NCI-H526 treated with DMSO at 0.1 percent for 48 hours (cell line): ENCODE data around the gene NAGPA.
"Not testable (repeated sequence)": the region's sequence is repeated elsewhere in the genome, so short reads cannot be mapped to it uniquely, and the experiment has no call there.

ENCODE experiments used
- DNase-seq: peaks from one replicate; lab custom pipeline; 2025; lab: John Stamatoyannopoulos, UW

Gene NAGPA

DNA sequence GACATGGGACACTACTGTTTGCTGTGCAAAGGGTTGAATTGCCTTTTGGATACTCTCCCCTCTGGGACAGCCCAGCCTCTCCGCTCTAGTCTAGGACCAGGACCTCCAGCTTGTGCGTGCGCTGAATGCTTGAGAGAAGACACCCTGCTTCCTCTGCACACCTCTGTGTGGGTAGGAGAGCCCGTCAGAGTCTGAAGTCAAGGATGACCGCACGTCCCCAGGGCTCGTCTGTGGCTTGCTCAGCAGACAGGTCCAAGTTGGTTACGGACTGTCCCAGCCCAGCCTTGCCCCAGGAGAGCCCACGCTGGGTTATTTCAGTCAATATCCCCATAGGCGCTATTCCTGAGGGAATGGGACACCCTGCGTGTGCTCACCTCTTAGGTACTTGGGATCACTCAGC lies 28.3 kb upstream of the NAGPA start:
- DNase-seq: no peak

DNA sequence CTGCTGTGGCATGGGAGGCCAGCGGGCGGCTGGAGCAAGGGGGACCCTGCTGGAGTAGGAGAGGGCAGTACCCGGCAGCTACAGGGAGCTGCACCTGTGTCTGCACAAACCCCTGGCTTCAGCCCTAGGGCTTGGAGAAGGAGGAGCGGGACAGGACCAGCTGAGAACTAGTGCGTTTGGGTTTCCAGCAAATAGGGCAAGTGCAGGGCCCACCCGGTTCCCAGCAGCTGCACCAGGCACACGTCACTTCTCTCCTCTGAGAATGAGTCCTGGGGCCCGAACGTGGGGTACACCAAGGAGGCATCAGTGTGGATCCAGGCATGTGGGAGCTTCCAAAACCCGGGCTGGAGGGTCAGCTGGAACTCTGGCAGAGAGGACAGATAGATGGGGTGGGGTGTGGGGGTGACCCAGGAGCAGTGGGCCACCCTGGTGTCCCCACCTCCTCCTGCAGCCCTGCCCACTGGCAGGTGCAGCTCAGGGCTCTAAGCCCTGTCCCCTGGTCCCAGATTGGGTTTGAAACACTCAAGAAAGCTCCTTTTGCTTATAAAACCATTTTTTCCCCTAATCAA lies 26.4 kb upstream of the NAGPA start:
- DNase-seq: no peak

DNA sequence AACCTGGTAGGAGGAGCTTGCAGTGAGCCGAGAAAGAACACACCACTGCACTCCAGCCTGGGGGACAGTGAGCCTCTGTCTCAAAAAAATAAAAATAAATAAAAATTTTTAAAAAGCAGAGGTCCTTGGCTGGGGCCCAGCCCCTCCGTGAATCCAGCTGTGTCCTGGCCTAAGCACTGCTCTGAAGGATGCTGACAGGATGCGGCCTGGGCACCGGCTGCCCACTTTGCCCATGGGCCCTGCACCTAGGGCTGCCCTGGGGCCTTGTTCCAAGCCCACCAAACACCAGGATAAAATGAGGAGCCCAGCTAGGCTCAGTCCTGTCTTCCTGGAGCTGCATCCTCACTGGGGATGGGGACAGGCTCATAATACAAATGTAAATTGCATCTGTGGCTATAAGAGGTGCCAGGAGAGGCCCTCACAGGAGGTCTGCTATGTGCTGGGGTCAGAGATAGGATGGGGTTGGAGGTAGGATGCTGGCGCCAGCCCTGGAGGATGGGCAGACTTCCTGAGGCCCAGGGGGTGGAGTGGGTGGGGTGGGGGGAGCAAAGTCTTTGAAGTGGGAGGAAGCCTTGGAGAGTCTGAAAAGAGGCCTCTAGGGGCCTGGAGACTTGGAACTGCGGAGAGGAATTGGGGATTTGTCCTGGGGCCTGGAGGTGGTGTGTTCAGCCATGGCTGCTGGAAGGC lies 25.8 kb upstream of the NAGPA start:
- DNase-seq: no peak

DNA sequence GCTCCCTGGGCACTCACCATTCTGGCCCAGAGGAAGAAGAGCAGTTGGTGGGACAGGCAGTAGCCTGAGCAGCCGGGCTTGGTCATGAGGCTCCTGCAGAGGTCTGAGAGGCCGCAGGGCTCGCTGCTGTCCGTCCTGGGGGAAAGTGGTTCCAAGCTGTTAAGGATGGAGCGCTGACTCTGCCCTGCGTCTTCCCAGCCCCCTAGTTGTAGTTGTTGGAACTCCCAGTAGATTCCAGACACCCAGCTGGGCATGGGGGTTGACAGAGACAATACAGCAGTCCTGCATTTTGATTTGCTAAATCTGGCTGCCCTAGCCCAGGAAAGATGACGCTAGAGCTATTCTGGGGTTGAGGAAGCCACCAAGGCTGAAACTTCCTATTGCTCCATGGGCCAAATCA lies 24.7 kb upstream of the NAGPA start:
- no peak for DNase-seq

DNA sequence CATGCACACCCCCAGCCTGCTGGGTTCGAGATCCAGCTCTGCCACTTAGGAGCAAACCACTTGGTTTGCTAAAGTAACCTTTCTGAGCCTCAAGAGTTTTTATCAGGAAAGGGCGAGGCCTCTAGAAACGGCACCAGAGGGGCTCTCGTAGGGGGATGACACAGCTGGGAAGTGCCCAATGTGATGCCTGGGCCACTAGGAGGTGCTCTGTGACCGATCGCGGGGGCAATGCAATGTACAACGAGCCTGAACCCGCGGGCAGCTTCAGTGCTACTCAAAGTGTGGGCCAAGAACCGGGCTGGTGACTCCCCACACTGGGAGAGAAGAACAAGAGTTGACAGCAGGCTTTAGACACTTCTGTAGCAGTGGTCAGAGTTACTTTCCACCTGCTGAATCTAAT lies 22.6 kb upstream of the NAGPA start:
- peak; percentile 1 for DNase-seq

DNA sequence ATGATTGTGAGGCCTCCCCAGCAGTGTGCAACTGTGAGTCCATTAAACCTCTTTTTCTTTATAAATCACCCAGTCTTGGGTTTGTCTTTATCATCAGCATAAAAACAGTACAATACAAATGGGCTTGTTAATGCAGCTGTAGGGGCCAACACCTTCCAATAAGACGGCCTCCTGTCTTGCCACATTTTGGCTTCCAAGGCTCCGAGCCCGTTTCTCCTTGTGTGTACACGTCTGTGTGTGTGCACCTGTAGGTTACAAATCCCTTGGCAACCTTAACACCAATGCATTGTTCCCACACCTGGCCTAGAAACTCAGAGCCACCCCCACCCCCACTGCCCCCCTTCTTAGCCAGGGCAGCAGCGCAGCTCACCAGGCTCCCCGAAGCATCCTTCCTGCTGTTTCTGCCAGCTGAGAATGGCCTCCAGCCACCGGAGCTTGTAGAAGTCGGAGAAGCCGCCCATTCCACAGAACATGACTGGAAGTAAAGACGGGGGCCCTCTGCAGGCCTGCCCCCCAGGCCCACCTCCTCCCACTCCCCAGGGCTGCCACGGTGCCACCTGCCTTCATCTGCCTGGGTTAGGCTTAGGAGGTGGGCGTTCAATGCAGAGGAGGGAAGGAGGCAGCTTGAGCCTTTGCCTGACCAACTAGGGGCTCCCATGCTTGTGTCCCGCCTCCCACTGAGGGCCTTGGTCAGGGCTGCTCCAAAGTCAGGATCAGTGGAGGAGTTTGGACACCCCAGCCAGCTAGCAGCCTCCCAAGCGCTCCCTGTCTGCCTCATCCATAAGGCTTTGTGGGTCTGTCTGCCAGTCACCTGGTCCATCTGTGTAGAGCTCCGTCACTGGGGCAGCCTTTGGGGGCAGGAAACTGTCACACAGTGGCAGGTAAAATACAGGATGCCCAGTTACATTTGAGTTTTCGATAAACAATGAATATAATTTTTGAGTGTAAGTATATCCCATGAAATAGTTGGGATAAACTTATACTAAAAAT lies 21.4 kb upstream of the NAGPA start:
- DNase-seq: no peak

DNA sequence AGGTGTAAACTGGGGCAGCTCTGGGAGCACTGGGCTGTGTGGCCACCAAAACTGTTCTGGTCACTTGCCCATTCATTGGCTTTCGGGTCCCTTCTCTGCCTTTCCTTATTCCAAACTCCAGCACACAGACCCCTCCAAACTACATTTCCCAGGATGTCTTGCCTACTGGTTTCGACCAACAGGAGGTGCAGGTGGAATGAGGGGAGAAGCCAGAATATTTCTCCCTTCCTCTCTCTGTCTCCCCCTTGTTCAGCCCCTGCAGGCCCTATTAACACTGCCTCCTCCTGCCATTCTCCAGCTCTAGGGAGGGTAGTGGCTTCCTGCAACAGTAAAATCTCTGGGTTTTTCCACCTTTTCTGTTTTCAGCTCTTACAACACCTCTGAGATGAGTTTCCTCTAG lies 13.2 kb upstream of the NAGPA start:
- no peak for DNase-seq

DNA sequence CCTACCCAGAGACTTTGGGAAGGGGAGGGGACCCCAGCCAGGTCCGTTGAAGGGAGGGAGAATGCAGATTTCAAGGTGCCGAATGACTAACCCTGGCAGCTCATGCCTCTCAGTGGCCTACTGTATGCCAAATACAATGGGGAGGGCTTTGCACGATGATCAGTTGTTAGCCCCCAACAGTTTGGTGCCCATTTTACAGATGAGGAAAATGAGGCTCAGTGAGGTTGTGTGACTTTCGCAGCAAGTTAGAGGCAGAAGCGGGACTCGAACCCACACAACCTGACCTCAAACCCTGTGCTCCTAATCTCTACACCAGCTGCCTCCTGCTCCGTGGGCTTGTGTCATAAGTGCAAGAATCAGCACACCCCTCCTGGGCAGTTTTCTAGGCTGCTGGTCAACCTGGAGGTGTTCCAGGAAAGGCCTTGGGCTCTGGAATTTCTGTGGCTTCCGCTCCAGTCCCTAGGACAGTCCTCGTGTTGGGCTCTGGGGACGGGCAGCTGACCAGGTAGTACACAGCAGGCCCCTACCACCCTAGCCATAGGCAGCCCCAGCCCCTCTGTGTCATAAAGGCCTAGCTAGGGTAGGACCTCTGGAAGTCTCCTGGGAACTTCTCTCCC lies 11.9 kb upstream of the NAGPA start:
- no peak for DNase-seq

DNA sequence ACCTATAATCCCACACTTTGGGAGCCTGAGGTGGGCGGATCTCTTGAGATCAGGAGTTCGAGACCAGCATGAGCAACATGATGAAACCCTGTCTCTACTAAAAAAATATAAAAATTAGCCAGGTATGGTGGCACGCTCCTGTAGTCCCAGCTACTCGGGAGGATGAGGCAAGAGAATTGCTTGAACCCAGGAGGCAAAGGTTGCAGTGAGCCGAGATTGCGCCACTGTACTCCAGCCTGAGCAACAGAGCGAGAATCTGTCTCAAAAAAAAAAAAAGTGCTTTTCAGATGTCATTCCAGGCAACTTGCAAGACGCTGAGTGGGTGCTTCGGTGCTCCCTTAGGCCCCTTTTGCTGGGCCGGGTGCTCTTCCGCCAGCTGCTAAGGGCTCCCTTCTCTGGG lies 10.8 kb upstream of the NAGPA start:
- DNase-seq: not testable (repeated sequence)

DNA sequence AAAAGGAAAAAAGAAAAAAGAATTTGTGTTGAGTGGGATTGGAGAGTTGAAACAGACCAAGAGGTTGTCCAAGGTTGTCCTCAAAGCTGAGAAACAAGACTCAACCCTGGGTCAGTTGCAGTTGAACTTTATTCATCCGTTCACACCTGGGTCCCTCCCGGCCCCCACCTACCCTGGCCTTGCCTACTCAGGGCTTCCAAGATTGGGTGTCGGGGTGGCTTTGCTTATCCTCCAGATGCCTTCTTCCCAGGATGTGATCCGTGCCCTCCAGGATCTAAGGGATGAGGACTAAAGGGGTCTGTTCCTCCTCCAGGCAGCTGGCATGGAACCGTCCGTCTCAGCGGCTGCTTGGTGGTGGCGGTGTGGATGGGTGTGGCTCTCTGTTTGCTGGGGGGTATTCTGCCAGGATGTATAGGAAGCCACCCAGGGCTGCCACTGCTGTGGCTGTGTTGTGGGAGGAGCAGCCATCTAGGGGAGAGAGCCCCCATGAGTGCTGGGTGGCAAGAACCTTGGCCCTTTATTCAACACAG lies 10.3 kb upstream of the NAGPA start:
- no peak for DNase-seq

DNA sequence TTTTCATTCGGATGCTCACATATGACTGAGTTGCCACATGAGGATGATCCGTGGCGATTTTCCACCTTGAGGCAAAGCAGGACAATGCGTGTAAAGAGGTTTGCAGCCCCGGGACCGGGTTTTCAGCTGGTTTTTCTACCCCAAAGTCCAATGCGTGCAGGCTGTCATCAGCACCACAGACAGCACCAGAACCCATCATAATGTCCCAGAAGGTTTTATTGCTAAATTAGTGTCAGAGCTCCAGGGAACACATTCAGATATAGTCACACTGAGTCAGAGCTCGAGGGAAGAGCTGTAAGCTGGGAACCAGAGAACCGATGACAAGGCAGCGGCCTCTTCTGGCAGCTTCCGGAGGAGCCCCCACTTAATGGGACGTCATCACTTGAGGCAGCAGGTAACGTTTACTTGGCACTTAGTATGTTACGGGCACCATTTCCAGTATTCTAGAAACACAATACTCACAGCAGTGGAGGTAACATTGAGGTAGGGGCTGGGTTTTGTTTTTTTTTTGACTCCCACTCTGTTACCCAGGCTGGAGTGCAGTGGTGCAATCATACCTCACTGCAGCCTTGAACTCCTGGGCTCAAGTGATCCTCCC lies 8.9 kb upstream of the NAGPA start:
- DNase-seq: no peak

DNA sequence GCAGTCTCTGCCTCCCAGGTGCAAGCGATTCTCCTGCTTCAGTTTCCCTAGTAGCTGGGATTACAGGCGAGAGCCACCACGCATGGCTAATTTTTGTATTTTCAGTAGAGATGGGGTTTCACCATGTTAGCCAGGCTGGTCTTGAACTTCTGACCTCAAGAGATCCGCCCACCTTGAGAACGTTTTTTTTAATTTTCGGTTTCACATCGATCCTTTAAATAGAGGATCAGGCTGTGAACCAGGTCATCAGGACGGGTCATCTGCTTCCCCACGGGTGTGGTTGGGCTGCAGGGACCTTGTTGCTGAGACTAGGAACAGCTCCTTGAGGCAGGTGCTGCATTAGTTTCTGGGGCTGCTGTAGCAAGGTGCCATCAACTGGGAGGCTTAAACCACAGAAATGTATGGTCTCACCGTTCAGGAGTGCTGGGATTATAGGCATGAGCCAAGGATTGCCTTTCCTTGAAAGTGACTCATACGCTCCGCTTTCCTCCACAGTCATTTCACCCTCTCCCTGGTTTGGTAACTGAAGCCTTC lies 7.9 kb upstream of the NAGPA start:
- DNase-seq: no peak

DNA sequence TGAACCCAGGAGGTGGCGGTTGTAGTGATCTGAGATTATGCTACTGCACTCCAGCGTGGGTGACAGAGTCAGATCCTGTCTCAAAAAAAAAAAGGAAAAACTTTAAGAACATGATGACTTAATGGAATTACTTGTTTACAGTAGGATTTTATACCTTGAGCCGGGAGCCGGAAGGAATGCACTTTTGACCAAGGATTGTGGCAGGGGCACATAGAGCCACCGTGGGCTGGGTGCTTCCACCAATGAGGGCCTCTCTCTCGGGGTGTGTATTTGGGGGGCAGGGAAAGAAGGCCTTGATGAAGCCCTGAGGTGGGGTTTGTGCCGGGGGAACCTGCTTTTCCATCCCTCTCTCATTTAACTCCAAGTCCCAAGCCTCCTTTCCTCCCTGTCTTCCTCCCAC lies 6.7 kb upstream of the NAGPA start:
- no peak for DNase-seq

DNA sequence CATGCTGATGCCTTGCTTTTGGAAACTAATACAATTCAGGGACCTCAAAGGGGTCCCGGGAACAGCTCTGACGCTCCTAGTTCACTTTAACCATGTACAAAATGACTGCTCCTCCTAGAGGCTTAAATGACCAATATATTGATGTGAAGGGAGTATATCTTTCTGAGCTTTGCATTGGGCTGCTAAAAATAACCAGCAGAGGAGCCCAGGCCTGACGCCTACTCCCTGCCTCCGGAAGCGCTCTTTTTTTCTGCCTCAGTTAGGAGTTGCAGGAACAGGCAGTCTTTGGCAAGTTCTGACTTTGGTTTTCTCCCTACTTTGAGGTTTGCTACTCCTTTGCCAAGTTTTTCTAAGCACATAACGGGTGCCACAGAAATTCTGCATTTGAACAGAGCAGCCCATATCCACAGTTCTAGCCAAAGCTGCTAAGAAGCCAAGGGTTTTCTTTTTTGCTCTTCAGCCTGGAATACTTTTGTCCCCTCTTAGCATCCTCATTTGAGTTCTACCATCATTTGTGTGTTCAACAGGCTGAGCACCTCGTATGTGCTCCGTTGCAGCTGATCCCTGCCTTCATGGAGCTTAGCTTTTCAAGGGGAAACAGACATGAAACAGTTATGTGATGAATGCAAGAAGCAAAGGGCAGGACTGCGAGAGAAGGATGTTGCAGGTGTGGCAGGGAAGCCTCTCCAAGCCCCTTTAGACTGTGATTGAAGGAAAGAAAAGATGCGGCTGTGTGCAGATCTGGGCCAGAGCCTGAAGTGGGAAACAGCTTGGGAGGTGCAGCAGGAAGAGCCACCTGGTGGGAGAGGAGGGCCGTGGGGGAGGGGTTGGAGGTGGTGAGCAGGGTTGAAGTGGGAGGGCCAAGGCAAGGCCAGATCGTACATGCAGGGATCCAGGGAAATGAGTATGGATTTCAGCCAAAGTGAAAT lies 2.8 kb upstream of the NAGPA start:
- DNase-seq: no peak

DNA sequence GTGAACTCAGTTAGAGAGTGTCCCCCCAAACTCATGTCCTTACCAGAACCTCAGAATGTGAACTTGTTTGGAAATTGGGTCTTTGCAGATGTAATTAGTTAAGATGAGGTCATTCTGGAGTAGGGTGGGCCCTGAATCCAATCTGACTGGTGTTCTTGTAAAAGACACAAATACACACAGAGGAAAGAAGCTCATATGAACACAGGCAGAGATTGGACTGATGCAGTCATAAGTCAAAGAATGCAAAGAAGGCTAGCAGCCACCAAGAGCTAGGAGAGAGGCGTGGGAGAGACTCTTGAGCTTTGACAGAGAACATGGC lies 2.1 kb upstream of the NAGPA start:
- DNase-seq: no peak

DNA sequence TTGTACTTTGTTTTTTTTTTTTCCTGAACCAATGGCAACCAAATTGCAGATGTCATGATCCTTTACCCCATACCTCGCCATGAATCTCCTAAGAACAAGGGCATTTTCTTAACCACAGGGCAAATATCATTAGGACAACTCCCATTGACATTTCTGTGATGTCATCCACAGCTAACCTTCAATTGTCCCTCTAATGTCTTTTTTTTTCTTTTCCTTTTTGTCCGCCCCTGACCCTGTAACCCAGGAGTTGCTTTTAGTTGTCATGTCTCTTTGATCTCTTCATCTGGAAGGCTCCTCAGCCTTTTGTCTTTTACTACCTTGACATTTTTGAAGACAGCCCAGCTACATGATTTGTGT lies 410 bp upstream of the NAGPA start:
- no peak for DNase-seq

DNA sequence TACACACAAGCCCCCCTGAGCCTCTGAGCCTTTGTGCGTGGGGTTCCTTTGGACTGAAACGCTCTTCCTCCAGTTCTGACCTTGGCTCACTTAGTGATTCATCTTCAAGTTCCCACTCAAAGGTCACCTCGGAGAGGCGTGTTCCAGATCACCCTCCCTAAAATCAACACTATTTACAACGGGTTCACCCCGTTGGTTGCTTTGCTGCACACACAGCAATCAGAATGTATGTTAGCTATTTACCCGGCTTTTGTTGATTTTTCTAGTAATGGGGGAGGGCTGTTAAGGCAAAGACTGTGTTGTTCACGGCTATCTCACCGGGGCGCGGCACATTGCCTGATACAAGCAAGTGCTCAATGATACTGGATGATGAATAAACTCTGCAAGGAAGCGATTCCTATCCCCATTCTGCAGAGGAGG lies 977 bp downstream of the NAGPA start:
- no peak for DNase-seq

DNA sequence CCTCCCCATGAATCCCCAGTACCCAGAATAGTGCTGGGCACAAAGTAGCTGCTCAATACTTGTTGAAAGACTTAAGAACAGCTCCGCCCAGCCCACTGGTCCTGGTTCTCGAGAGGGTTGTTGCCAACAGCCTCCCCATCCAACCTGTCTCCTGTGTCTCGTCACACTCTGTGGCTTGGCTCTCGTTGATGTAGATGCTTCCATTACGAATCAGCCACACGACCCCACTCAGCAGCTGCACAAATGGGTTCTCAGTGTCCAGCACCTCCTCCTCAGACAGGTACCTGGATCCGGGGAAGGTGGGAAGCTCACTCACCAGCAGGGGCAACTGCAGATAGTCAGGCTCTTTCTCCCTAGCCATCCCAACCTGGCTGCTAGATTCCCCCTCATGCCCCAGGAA lies 2.1 kb downstream of the NAGPA start:
- no peak for DNase-seq

DNA sequence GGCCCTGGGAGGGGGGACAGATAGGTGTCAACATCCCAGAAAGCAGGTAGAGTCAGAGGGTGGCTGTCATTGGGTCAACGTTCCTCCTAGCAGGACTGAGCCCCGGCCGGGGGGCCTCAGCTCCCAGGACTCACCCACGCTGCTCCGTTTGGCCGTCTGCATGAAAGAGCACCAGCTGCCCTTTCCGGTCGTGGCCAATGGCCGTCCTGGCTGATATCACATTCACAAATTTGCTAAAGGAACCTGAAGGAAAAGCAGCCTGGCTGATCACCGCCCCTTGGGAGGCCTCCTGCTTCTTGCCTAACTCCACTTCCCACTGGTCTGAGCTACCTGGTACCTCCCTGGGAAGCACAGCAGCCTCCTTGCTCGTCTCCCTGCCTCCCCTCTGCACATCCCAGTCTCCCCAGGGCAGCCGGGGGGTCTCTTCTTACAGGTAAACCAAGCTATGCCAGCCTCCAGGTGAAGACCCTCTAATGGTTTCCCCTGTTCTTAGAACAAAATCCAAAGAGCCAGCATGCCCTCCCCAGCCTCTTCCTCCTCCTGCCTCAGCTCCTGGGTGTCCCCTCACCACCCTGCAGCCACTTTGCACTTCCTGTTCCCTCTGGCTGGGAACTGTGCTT lies 3.4 kb downstream of the NAGPA start:
- no peak for DNase-seq

DNA sequence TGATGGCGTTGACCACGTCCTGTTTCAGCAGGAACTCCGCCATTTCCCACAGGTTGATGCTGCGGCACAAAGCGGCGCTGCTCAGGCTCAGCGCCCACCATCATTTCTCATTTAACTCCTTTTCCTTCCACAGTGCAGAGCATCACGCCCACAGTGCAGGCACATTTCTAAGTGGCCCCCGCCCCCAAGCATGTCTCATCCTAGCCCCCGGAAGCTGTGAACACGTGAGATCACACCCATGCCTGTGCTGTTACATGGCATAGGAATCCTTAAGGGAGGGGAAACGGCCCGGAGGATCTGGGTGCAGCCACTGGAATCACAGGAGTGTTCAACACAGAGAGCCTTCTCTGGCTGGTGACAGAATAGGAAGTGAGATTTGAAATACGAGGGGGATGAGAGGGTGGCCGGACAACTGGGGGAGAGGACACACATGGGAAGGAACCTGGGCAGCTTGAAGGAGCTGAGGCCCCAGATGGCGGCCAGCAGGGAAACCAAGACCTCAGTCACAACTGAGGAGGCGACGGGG lies 4.7 kb downstream of the NAGPA start:
- DNase-seq: no peak
